Mammary epithelial cell (primary cell): ENCODE results near the gene NPB.

Source experiments
- CTCF ChIP-seq, 2 donors: IDR thresholded peaks in 1 of 2; conservative IDR thresholded peaks in 1 of 2; 2 replicates each; pipeline ENCODE4 v1.5.1; 2011 to 2012; ENCODE audit warnings: inconsistent platforms in 2 of 2, low read length in 2 of 2, mild to moderate bottlenecking in 2 of 2, control low read depth in 1 of 2, low read depth in 1 of 2; ENCODE audit not compliant: insufficient read depth in 1 of 2; ENCODE audit errors: extremely low read depth in 1 of 2
- EZH2 ChIP-seq: IDR thresholded peaks from 2 replicates; pipeline ENCODE4 v1.6.1; 2012; ENCODE audit warnings: low read length, inconsistent platforms, borderline replicate concordance

DNA sequence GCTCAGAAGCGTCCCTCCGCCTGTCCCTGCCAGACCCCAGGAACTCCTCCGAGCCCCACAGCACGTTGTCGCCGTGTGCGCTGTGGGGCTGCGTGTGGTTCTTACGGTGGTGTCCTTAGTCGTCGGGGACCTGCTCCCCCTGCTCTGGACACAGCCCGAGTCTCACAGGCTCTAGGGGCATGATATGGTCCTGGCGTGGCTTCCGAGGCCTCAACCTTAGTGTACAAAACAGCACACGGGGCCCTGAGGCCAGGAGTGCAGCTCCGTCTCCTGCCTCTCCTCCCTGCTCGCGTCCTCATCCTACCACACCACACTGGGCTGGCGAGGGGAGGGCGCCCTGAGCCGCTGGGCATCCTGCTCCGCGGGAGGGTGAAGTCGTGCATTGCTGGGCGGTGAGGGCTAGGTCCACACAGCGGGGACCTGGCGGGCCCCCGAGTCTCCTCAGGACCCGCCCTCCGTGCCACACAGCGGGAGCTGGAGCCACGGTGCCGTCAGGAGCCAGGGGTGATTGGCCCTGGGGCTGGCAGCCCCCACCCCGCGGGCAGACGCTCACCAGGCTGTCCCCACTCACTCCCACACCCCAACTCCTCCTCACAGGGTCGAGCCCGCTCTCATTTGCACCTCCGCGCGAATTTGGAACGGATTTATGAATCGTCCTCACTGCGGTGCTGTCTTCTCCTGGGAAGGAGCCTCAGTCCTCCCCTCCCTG lies 26.7 kb downstream of the NPB start:
- TF ChIP-seq CTCF (conservative IDR thresholded peaks at IDR 0.05 in 1 of 2, IDR thresholded peaks at IDR 0.05 in 1 of 2; ENCODE audit: extremely low read depth in 1 of 2, insufficient read depth in 1 of 2, low read depth in 1 of 2, low read length in 2 of 2) (no peak), EZH2 (no peak)
